WTC11 (cell line): Measurements from ENCODE around the gene CNR2. TPM values are rescaled to one million over a fixed set of nuclear protein-coding genes. Genes with fewer than 3 reads are reported as not detected.
"Not testable (repeated sequence)": the region's sequence is repeated elsewhere in the genome, so short reads cannot be mapped to it uniquely, and the experiment has no call there.

Experiments
- ATAC-seq: fragments of 200-7000 bp; cut with Tn5 transposase; 2 replicates; pipeline ENCODE4 v1.10.0; 2021; ENCODE audit warnings: mild to moderate bottlenecking, moderate library complexity
- CTCF ChIA-PET: fragments of 300-600 bp; sonication (Branson Sonifier 250); formaldehyde crosslinking; loops from one replicate; lab custom pipeline; 2021; ENCODE audit warnings: antibody characterized with exemption; lab: Charles Lee
- POLR2A ChIA-PET: fragments of 350-600 bp; sonication (Branson Sonifier 250); formaldehyde crosslinking; loops from one replicate; lab custom pipeline; 2021; ENCODE audit warnings: antibody characterized with exemption; lab: Charles Lee
- DNase-seq: peaks from one replicate; pipeline ENCODE4 v3.0.0; 2021; ENCODE audit warnings: low spot score
- H3K27ac Mint-ChIP-seq: 2 replicates; pipeline ENCODE4 v1.8.0; 2021; ENCODE audit warnings: mixed read lengths
- H3K27me3 Mint-ChIP-seq: 2 replicates; pipeline ENCODE4 v1.8.0; 2021; ENCODE audit warnings: low read depth, mild to moderate bottlenecking, moderate library complexity, mixed read lengths
- H3K36me3 Mint-ChIP-seq: 2 replicates; pipeline ENCODE4 v1.8.0; 2021; ENCODE audit warnings: mixed read lengths
- H3K4me1 Mint-ChIP-seq: 2 replicates; pipeline ENCODE4 v1.8.0; 2022; ENCODE audit warnings: mixed read lengths
- H3K4me3 Mint-ChIP-seq: 2 replicates; pipeline ENCODE4 v1.8.0; 2021; ENCODE audit warnings: mild to moderate bottlenecking, moderate library complexity, mixed read lengths
- H3K9me3 Mint-ChIP-seq: 2 replicates; pipeline ENCODE4 v1.8.0; 2021; ENCODE audit warnings: mixed read lengths
- ATF2 ChIP-seq: sonication (generic); formaldehyde crosslinking; IDR thresholded peaks from 2 replicates; pipeline ENCODE4 v1.8.1; 2022; ENCODE audit warnings: low read depth, missing genetic modification reagents, borderline replicate concordance
- GABPB1 ChIP-seq: sonication (generic); formaldehyde crosslinking; IDR thresholded peaks from 2 replicates; pipeline ENCODE4 v1.8.1; 2023; ENCODE audit warnings: mild to moderate bottlenecking, missing genetic modification reagents
- HMGXB4 ChIP-seq: sonication (generic); formaldehyde crosslinking; IDR thresholded peaks from 2 replicates; pipeline ENCODE4 v1.8.1; 2023; ENCODE audit warnings: mild to moderate bottlenecking, moderate library complexity, missing genetic modification reagents
- JUN ChIP-seq: sonication (generic); formaldehyde crosslinking; IDR thresholded peaks from 2 replicates; pipeline ENCODE4 v1.8.0; 2023; ENCODE audit warnings: mild to moderate bottlenecking, missing genetic modification reagents
- MAX ChIP-seq: sonication (generic); formaldehyde crosslinking; IDR thresholded peaks from 2 replicates; pipeline ENCODE4 v1.8.0; 2022; ENCODE audit warnings: mild to moderate bottlenecking, missing genetic modification reagents
- NFYB ChIP-seq: sonication (generic); formaldehyde crosslinking; conservative IDR thresholded peaks from 2 replicates; pipeline ENCODE4 v1.8.0; 2022; ENCODE audit warnings: low read depth, missing genetic modification reagents
- PREB ChIP-seq: sonication (generic); formaldehyde crosslinking; IDR thresholded peaks from 2 replicates; pipeline ENCODE4 v1.8.1; 2022; ENCODE audit warnings: mild to moderate bottlenecking, missing genetic modification reagents, moderate library complexity, borderline replicate concordance
- RELA ChIP-seq: sonication (generic); formaldehyde crosslinking; IDR thresholded peaks from 2 replicates; pipeline ENCODE4 v1.8.1; 2022; ENCODE audit warnings: missing genetic modification reagents, mild to moderate bottlenecking, borderline replicate concordance
- SP1 ChIP-seq: sonication (generic); formaldehyde crosslinking; conservative IDR thresholded peaks from 2 replicates; pipeline ENCODE4 v1.8.1; 2022; ENCODE audit warnings: missing genetic modification reagents
- TCF7 ChIP-seq: sonication (generic); formaldehyde crosslinking; IDR thresholded peaks from 2 replicates; pipeline ENCODE4 v1.8.0; 2022; ENCODE audit warnings: mild to moderate bottlenecking, low read depth, missing genetic modification reagents, moderate library complexity
- USF1 ChIP-seq: sonication (generic); formaldehyde crosslinking; IDR thresholded peaks from 2 replicates; pipeline ENCODE4 v1.8.0; 2022; ENCODE audit warnings: mild to moderate bottlenecking, missing genetic modification reagents
- USF2 ChIP-seq: sonication (generic); formaldehyde crosslinking; IDR thresholded peaks from 2 replicates; pipeline ENCODE4 v1.8.1; 2023; ENCODE audit warnings: mild to moderate bottlenecking, missing genetic modification reagents, moderate library complexity
- ZNF232 ChIP-seq: sonication (generic); formaldehyde crosslinking; IDR thresholded peaks from 2 replicates; pipeline ENCODE4 v1.8.0; 2022; ENCODE audit warnings: mild to moderate bottlenecking, missing genetic modification reagents
- ZSCAN18 ChIP-seq: fragments of 250-450 bp; sonication (Bioruptor Pico); IDR thresholded peaks from 2 replicates; pipeline ENCODE4 v2.1.2; 2022; ENCODE audit warnings: mild to moderate bottlenecking, moderate library complexity
- total RNA-seq: library from RNA; stranded (reverse); gene quantifications from 3 replicates; pipeline ENCODE4 v1.2.3, GENCODE V29; 2021

CNR2 gene
- total RNA-seq, 1 experiment from 2014 or later: not detected

GRCh38 chr1:23826590-23826989, 86.6 kb downstream of the CNR2 start:
- H3K4me1 Mint-ChIP-seq, POLR2A ChIA-PET, H3K36me3 Mint-ChIP-seq, DNase-seq, H3K27me3 Mint-ChIP-seq, H3K27ac Mint-ChIP-seq, H3K4me3 Mint-ChIP-seq, ATAC-seq, H3K9me3 Mint-ChIP-seq: not testable (repeated sequence)
- CTCF ChIA-PET: interaction anchor here (1.4 to 8.1 kb wide), 4 partner anchors 16 to 90 kb away, joined by 3 to 105 read pairs (median 10); no protein-coding TSS in a partner anchor

- Mint-ChIP-seq H3K9me3 (no peaks in the 10 kb centered on the region), H3K4me1 (peaks cover 8% of the 10 kb centered on the region), H3K27ac (peak overlapping the region; percentile 19)
- CTCF ChIA-PET: interaction anchor here (0.6 to 8.1 kb wide), 7 partner anchors 15 to 359 kb away, joined by 3 to 105 read pairs (median 7); no protein-coding TSS in a partner anchor
- DNase-seq: no peak
- no peak for ATAC-seq
- TF ChIP-seq TCF7: no peak
- no peak for TF ChIP-seq JUN (CRISPR knock-in tag)
- no peak for TF ChIP-seq USF2 (CRISPR knock-in tag)
- TF ChIP-seq RELA (CRISPR knock-in tag): no peak
- TF ChIP-seq HMGXB4 (CRISPR knock-in tag): no peak
- no peak for TF ChIP-seq ZNF232 (CRISPR knock-in tag)
- TF ChIP-seq ZSCAN18 (CRISPR knock-in tag): no peak
- TF ChIP-seq MAX (CRISPR knock-in tag): no peak
- no peak for TF ChIP-seq USF1 (CRISPR knock-in tag)
- TF ChIP-seq ATF2 (CRISPR knock-in tag): no peak
- no peak for TF ChIP-seq NFYB
- TF ChIP-seq, all 79 proteins: peak for 0
- POLR2A ChIA-PET: interaction anchor here (0.6 to 1.0 kb wide), 4 partner anchors 15 to 131 kb away, joined by 3 to 6 read pairs (median 4); partner anchors contain the start of gene GALE
- Mint-ChIP-seq H3K27me3 (no peaks in the 10 kb centered on the region), H3K4me3 (peak overlapping the region; percentile 97), H3K36me3 (no peaks in the 10 kb centered on the region)
Observed at GRCh38 chr1:23825762-23826522, 87.2 kb downstream of the CNR2 start.

GRCh38 chr1:23825076-23825761, 87.9 kb downstream of the CNR2 start, which contains the start of gene HMGCL:
Gene HMGCL (minus strand): TSS chr1:23825429. CDS start chr1:23825415, 14 bp downstream.
- ChIA-PET CTCF (interaction anchor here (0.6 to 8.1 kb wide), 7 partner anchors 15 to 360 kb away, joined by 3 to 105 read pairs (median 7); no protein-coding TSS in a partner anchor), POLR2A (interaction anchor here (0.6 to 1.0 kb wide), 4 partner anchors 14 to 132 kb away, joined by 3 to 6 read pairs (median 4); partner anchors contain the start of gene GALE)
- H3K9me3 Mint-ChIP-seq: no peaks in the 10 kb centered on the region
- no peaks in the 10 kb centered on the region for H3K27me3 Mint-ChIP-seq
- H3K36me3 Mint-ChIP-seq: no peaks in the 10 kb centered on the region
- peaks cover 8% of the 10 kb centered on the region for H3K4me1 Mint-ChIP-seq
- H3K27ac Mint-ChIP-seq: peak within 1 kb of the TSS; percentile 95
- peak; percentile 85 for DNase-seq
- H3K4me3 Mint-ChIP-seq: peak within 1 kb of the TSS; percentile 97
- ATAC-seq: peak; percentile 87
- 0 out of 2 replicates have a peak, but pooled peaks have one; percentile 24 for TF ChIP-seq PREB (CRISPR knock-in tag)
- peak; percentile 93 for TF ChIP-seq USF2 (CRISPR knock-in tag)
- peak; percentile 85 for TF ChIP-seq SP1 (CRISPR knock-in tag)
- TF ChIP-seq MAX (CRISPR knock-in tag): peak; percentile 73; the same call in 1 of the 2 replicates
- 0 out of 2 replicates have a peak, but pooled peaks have one; percentile 44 for TF ChIP-seq GABPB1 (CRISPR knock-in tag)
